ENCODE data around the gene NUP85. TPM values are rescaled to one million over a fixed set of nuclear protein-coding genes. Genes with fewer than 3 reads are reported as not detected.

Gene NUP85
- total RNA-seq, 5 donors from 2014 or later (not counting 1 experiment from before 2014, with no cell fraction given) = 56.2 to 128 (median 106) TPM

GRCh38 chr17:75240394-75241142 is 35.1 kb downstream of the NUP85 start:
- Mint-ChIP-seq H3K4me1 (peaks cover 26 to 43% (median 34%) of the 10 kb centered on the region in 3 donors), H3K4me3 (no peak overlapping the region), H3K27me3 (no peaks in the 10 kb centered on the region), H3K9me3 (no peaks in the 10 kb centered on the region), H3K36me3 (peaks cover 44% of the 10 kb centered on the region), H3K27ac (peak overlapping the region; percentile 16 to 65)
- no peaks in the 10 kb centered on the region for H3K27me3 ChIP-seq (replicated peaks in 1 of 2; ENCODE audit: control insufficient read depth in 2 of 2, extremely low read depth in 1 of 2, insufficient read depth in 2 of 2, low read length in 1 of 2)
- H3K36me3 ChIP-seq (ENCODE audit: control insufficient read depth in 2 of 2, extremely low read depth in 1 of 2, insufficient read depth in 1 of 2, low read length in 1 of 2) = peaks cover 16 to 93% of the 10 kb centered on the region in 2 donors
- no peaks in the 10 kb centered on the region for H3K9me3 ChIP-seq
- H3K27ac ChIP-seq (ENCODE audit: low read length) = no peak overlapping the region
- ATAC-seq (replicated peaks in 1 of 4) = peak in 3 of 4 experiments; percentile 11 to 20 (median 18)
- POLR2A ChIA-PET = interaction anchor here in 1 of 2 donors (0.9 kb wide), 1 partner anchor 127 kb away, joined by 3 read pairs; no protein-coding TSS in a partner anchor
- CTCF ChIA-PET = interaction anchor here (0.6 to 3.0 kb wide), 5 partner anchors 9 to 260 kb away, joined by 3 to 12 read pairs (median 3); partner anchors contain the start of gene MIF4GD (in 1 of the 2)
- DNase-seq = peak in 10 of 35 experiments; percentile 20 to 49 (median 28)
- WGBS (ENCODE audit: insufficient coverage) = 85% methylated on average over 22 of the region's 23 CpGs
- H3K4me1 ChIP-seq (ENCODE audit: control insufficient read depth in 1 of 2, extremely low read depth in 1 of 2, insufficient read depth in 2 of 2, low read length in 2 of 2) = peaks cover 0 to 63% of the 10 kb centered on the region in 2 experiments
- no peak overlapping the region for H3K4me3 ChIP-seq (ENCODE audit: control insufficient read depth in 1 of 2, extremely low read depth in 1 of 2, low read length in 1 of 2)

GRCh38 chr17:75241143-75241430 is 35.6 kb downstream of the NUP85 start:
- H3K27me3 ChIP-seq (replicated peaks in 1 of 2; ENCODE audit: control insufficient read depth in 2 of 2, extremely low read depth in 1 of 2, insufficient read depth in 2 of 2, low read length in 1 of 2) = no peaks in the 10 kb centered on the region
- no peak overlapping the region for H3K27ac Mint-ChIP-seq
- CTCF ChIA-PET = interaction anchor here in 1 of 2 donors (3.0 kb wide), 1 partner anchor 30 kb away, joined by 12 read pairs; the partner anchor contains the start of gene MIF4GD
- peaks cover 45% of the 10 kb centered on the region for H3K36me3 Mint-ChIP-seq
- peaks cover 0 to 63% of the 10 kb centered on the region in 2 experiments for H3K4me1 ChIP-seq (ENCODE audit: control insufficient read depth in 1 of 2, extremely low read depth in 1 of 2, insufficient read depth in 2 of 2, low read length in 2 of 2)
- no peaks in the 10 kb centered on the region for H3K27me3 Mint-ChIP-seq
- H3K36me3 ChIP-seq (ENCODE audit: control insufficient read depth in 2 of 2, extremely low read depth in 1 of 2, insufficient read depth in 1 of 2, low read length in 1 of 2) = peaks cover 21 to 95% of the 10 kb centered on the region in 2 donors
- H3K9me3 ChIP-seq = no peaks in the 10 kb centered on the region
- no peak overlapping the region for H3K4me3 ChIP-seq (ENCODE audit: control insufficient read depth in 1 of 2, extremely low read depth in 1 of 2, low read length in 1 of 2)
- no peak for ATAC-seq (replicated peaks in 1 of 4)
- 88% methylated on average over 5 of the region's 7 CpGs for WGBS (ENCODE audit: insufficient coverage)
- DNase-seq = no peak
- POLR2A ChIA-PET = interaction anchor here in 1 of 2 donors (0.9 kb wide), 1 partner anchor 127 kb away, joined by 3 read pairs; no protein-coding TSS in a partner anchor
- H3K4me1 Mint-ChIP-seq = peaks cover 26 to 44% (median 34%) of the 10 kb centered on the region in 3 donors
- no peak overlapping the region for H3K4me3 Mint-ChIP-seq
- no peaks in the 10 kb centered on the region for H3K9me3 Mint-ChIP-seq
- H3K27ac ChIP-seq (ENCODE audit: low read length) = peak overlapping the region; percentile 77

- Histone ChIP-seq H3K27ac (ENCODE audit: low read length) (peak overlapping the region; percentile 77), H3K27me3 (replicated peaks in 1 of 2; ENCODE audit: control insufficient read depth in 2 of 2, extremely low read depth in 1 of 2, insufficient read depth in 2 of 2, low read length in 1 of 2) (no peaks in the 10 kb centered on the region), H3K9me3 (no peaks in the 10 kb centered on the region), H3K4me1 (ENCODE audit: control insufficient read depth in 1 of 2, extremely low read depth in 1 of 2, insufficient read depth in 2 of 2, low read length in 2 of 2) (peaks cover 0 to 63% of the 10 kb centered on the region in 2 experiments), H3K36me3 (ENCODE audit: control insufficient read depth in 2 of 2, extremely low read depth in 1 of 2, insufficient read depth in 1 of 2, low read length in 1 of 2) (peaks cover 21 to 96% of the 10 kb centered on the region in 2 donors), H3K4me3 (ENCODE audit: control insufficient read depth in 1 of 2, extremely low read depth in 1 of 2, low read length in 1 of 2) (no peak overlapping the region)
- 95% methylated on average over 9 of the region's 9 CpGs for WGBS (ENCODE audit: insufficient coverage)
- ChIA-PET POLR2A (interaction anchor here in 1 of 2 donors (0.6 kb wide), 1 partner anchor 142 kb away, joined by 3 read pairs; no protein-coding TSS in a partner anchor), CTCF (interaction anchor here in 1 of 2 donors (0.6 to 3.0 kb wide), 3 partner anchors 11 to 122 kb away, joined by 5 to 12 read pairs (median 8); partner anchors contain the start of gene MIF4GD)
- Mint-ChIP-seq H3K27ac (peak overlapping the region; percentile 66 to 91), H3K36me3 (peaks cover 43% of the 10 kb centered on the region), H3K27me3 (no peaks in the 10 kb centered on the region), H3K4me1 (peaks cover 26 to 45% (median 34%) of the 10 kb centered on the region in 3 donors), H3K4me3 (peak overlapping the region in 1 of 3 donors; percentile 30), H3K9me3 (no peaks in the 10 kb centered on the region)
- ATAC-seq (replicated peaks in 1 of 4) = no peak
- DNase-seq = no peak
Measured at GRCh38 chr17:75241502-75241901, 36.0 kb downstream of the NUP85 start.

GRCh38 chr17:75241996-75242460 is 36.5 kb downstream of the NUP85 start:
- H3K4me1 ChIP-seq (ENCODE audit: control insufficient read depth in 1 of 2, extremely low read depth in 1 of 2, insufficient read depth in 2 of 2, low read length in 2 of 2) = peaks cover 0 to 63% of the 10 kb centered on the region in 2 experiments
- CTCF ChIA-PET = interaction anchor here in 1 of 2 donors (0.6 to 3.0 kb wide), 6 partner anchors 12 to 121 kb away, joined by 3 to 12 read pairs (median 6); partner anchors contain the start of genes GGA3, MIF4GD and MRPS7
- H3K27ac ChIP-seq (ENCODE audit: low read length) = peak overlapping the region; percentile 77
- no peaks in the 10 kb centered on the region for H3K27me3 ChIP-seq (replicated peaks in 1 of 2; ENCODE audit: control insufficient read depth in 2 of 2, extremely low read depth in 1 of 2, insufficient read depth in 2 of 2, low read length in 1 of 2)
- ATAC-seq (replicated peaks in 1 of 4) (no peak), DNase-seq (peak in 1 of 35 experiments; percentile 28)
- 67% methylated on average over 15 of the region's 15 CpGs for WGBS (ENCODE audit: insufficient coverage)
- Mint-ChIP-seq H3K9me3 (no peaks in the 10 kb centered on the region), H3K27me3 (no peaks in the 10 kb centered on the region), H3K36me3 (peaks cover 42% of the 10 kb centered on the region), H3K4me3 (peak overlapping the region in 1 of 3 donors; percentile 30), H3K27ac (peak overlapping the region; percentile 84 to 91), H3K4me1 (peaks cover 26 to 45% (median 34%) of the 10 kb centered on the region in 3 donors)
- POLR2A ChIA-PET = interaction anchor here in 1 of 2 donors (0.6 to 1.4 kb wide), 2 partner anchors 18 to 142 kb away, joined by 3 to 5 read pairs; no protein-coding TSS in a partner anchor
- H3K9me3 ChIP-seq = no peaks in the 10 kb centered on the region
- no peak overlapping the region for H3K4me3 ChIP-seq (ENCODE audit: control insufficient read depth in 1 of 2, extremely low read depth in 1 of 2, low read length in 1 of 2)
- peaks cover 21 to 93% of the 10 kb centered on the region in 2 donors for H3K36me3 ChIP-seq (ENCODE audit: control insufficient read depth in 2 of 2, extremely low read depth in 1 of 2, insufficient read depth in 1 of 2, low read length in 1 of 2)

- Mint-ChIP-seq H3K36me3 (peaks cover 40% of the 10 kb centered on the region), H3K4me3 (peak overlapping the region in 1 of 3 donors; percentile 30), H3K27me3 (no peaks in the 10 kb centered on the region), H3K9me3 (no peaks in the 10 kb centered on the region), H3K4me1 (peaks cover 26 to 45% (median 34%) of the 10 kb centered on the region in 3 donors), H3K27ac (peak overlapping the region; percentile 84 to 91)
- no peaks in the 10 kb centered on the region for H3K9me3 ChIP-seq
- 59% methylated on average over 12 of the region's 17 CpGs for WGBS (ENCODE audit: insufficient coverage)
- H3K27me3 ChIP-seq (replicated peaks in 1 of 2; ENCODE audit: control insufficient read depth in 2 of 2, extremely low read depth in 1 of 2, insufficient read depth in 2 of 2, low read length in 1 of 2) = no peaks in the 10 kb centered on the region
- H3K4me3 ChIP-seq (ENCODE audit: control insufficient read depth in 1 of 2, extremely low read depth in 1 of 2, low read length in 1 of 2) = no peak overlapping the region
- ChIA-PET POLR2A (interaction anchor here in 1 of 2 donors (0.5 to 1.4 kb wide), 3 partner anchors 18 to 141 kb away, joined by 3 to 5 read pairs (median 3); no protein-coding TSS in a partner anchor), CTCF (interaction anchor here (0.6 to 3.0 kb wide), 6 partner anchors 12 to 477 kb away, joined by 3 to 12 read pairs (median 6); partner anchors contain the start of genes GGA3 (in 1 of the 2), MIF4GD (in 1 of the 2) and MRPS7 (in 1 of the 2))
- peaks cover 0 to 63% of the 10 kb centered on the region in 2 experiments for H3K4me1 ChIP-seq (ENCODE audit: control insufficient read depth in 1 of 2, extremely low read depth in 1 of 2, insufficient read depth in 2 of 2, low read length in 2 of 2)
- ATAC-seq (replicated peaks in 1 of 4) = peak in 3 of 4 experiments; percentile 31 to 75 (median 51)
- peak overlapping the region; percentile 77 for H3K27ac ChIP-seq (ENCODE audit: low read length)
- DNase-seq = peak in 32 of 35 experiments; percentile 8 to 77 (median 38)
- H3K36me3 ChIP-seq (ENCODE audit: control insufficient read depth in 2 of 2, extremely low read depth in 1 of 2, insufficient read depth in 1 of 2, low read length in 1 of 2) = peaks cover 20 to 89% of the 10 kb centered on the region in 2 donors
Measured at GRCh38 chr17:75242461-75243042, 37.1 kb downstream of the NUP85 start.

Data from T-cell (primary cell).